CD4-positive, alpha-beta memory T cell (primary cell): ENCODE measurements around the gene ATP8B3. TPM values are rescaled to one million over a fixed set of nuclear protein-coding genes. Genes with fewer than 3 reads are reported as not detected.

Experiments
- CTCF ChIA-PET: fragments of 350-600 bp; sonication (Branson Sonifier 250); formaldehyde crosslinking; loops from one replicate; lab custom pipeline; 2021; ENCODE audit warnings: inconsistent platforms; ENCODE audit not compliant: partially characterized antibody; lab: Charles Lee
- POLR2A ChIA-PET: fragments of 350-600 bp; sonication (Branson Sonifier 250); formaldehyde crosslinking; loops from one replicate; lab custom pipeline; 2021; ENCODE audit not compliant: partially characterized antibody; lab: Charles Lee
- DNase-seq, 5 donors: peaks; one replicate each; pipeline versions ENCODE4 v3.0.0 to v3.0.0-alpha.2; 2020 to 2022; ENCODE audit warnings: mixed read lengths in 1 of 5
- H3K27ac ChIP-seq: one replicate; pipeline ENCODE4 v1.7.0; 2013; ENCODE audit warnings: low read depth, low read length
- H3K27me3 ChIP-seq: 2 replicates; pipeline ENCODE4 v1.7.0; 2013; ENCODE audit warnings: mild to moderate bottlenecking, low read length, moderate library complexity; ENCODE audit not compliant: insufficient read depth
- H3K36me3 ChIP-seq: 2 replicates; pipeline ENCODE4 v1.7.0; 2013; ENCODE audit warnings: mild to moderate bottlenecking, low read length, moderate library complexity; ENCODE audit not compliant: insufficient read depth
- H3K4me1 ChIP-seq: 2 replicates; pipeline ENCODE4 v1.7.0; 2013; ENCODE audit warnings: mild to moderate bottlenecking, low read length, moderate library complexity; ENCODE audit not compliant: insufficient read depth
- H3K4me3 ChIP-seq, 2 donors: one replicate each; pipeline ENCODE4 v1.7.0; 2013; ENCODE audit warnings: low read length in 2 of 2, mild to moderate bottlenecking in 1 of 2
- H3K9me3 ChIP-seq, 2 donors: one replicate each; pipeline ENCODE4 v1.7.0; 2013; ENCODE audit warnings: low read length in 2 of 2, control low read depth in 1 of 2; ENCODE audit not compliant: control insufficient read depth in 1 of 2
- H3K27ac Mint-ChIP-seq, 7 donors: one replicate each; pipeline ENCODE4 v1.8.0; 2020 to 2021; ENCODE audit warnings: mixed read lengths in 7 of 7, mild to moderate bottlenecking in 6 of 7, inconsistent platforms in 3 of 7, moderate library complexity in 3 of 7
- H3K27me3 Mint-ChIP-seq, 2 donors: one replicate each; pipeline ENCODE4 v1.8.0; 2020 to 2021; ENCODE audit warnings: mixed read lengths in 2 of 2
- H3K36me3 Mint-ChIP-seq, 2 donors: one replicate each; pipeline ENCODE4 v1.8.0; 2020 to 2021; ENCODE audit warnings: mixed read lengths in 2 of 2, inconsistent platforms in 1 of 2, mild to moderate bottlenecking in 1 of 2
- H3K4me1 Mint-ChIP-seq, 4 donors: one replicate each; pipeline ENCODE4 v1.8.0; 2020 to 2021; ENCODE audit warnings: mixed read lengths in 4 of 4, mild to moderate bottlenecking in 1 of 4
- H3K4me3 Mint-ChIP-seq, 8 donors: one replicate each; pipeline ENCODE4 v1.8.0; 2020 to 2021; ENCODE audit warnings: mixed read lengths in 8 of 8, mild to moderate bottlenecking in 7 of 8, moderate library complexity in 6 of 8, inconsistent platforms in 3 of 8
- H3K9me3 Mint-ChIP-seq, 8 donors: one replicate each; pipeline ENCODE4 v1.8.0; 2020 to 2021; ENCODE audit warnings: mixed read lengths in 8 of 8, mild to moderate bottlenecking in 5 of 8, inconsistent platforms in 3 of 8, moderate library complexity in 1 of 8
- intact Hi-C: fragments of 100-400 bp; cut with micrococcal nuclease; formaldehyde crosslinking; loops from one replicate; pipeline ENCODE4 v1.15.1; 2023
- polyA plus RNA-seq, 2 donors: library from polyadenylated mRNA; unstranded; fragments of 300-500 nt; fragmentation: Illumina TruSeq; gene quantifications; one replicate each; pipeline ENCODE4 v1.2.3, GENCODE V29; 2021
- total RNA-seq, 2 experiments: library from RNA; stranded (reverse); gene quantifications; one replicate each; pipeline ENCODE4 v1.2.3, GENCODE V29; 2021

Gene ATP8B3
- total and polyA plus RNA-seq, 4 experiments from 2014 or later: 0.73 to 5.5 (median 3.6) TPM

GRCh38 chr19:1855040-1855827, 43.2 kb upstream of the ATP8B3 start:
- no peaks in the 10 kb centered on the region for H3K9me3 ChIP-seq
- intact Hi-C loops: loop anchor here (1.0 kb wide), 1 partner anchor 9 kb away; no protein-coding TSS in a partner anchor
- H3K27me3 ChIP-seq: no peaks in the 10 kb centered on the region
- peak overlapping the region; percentile 67 to 77 for H3K4me3 ChIP-seq
- H3K36me3 ChIP-seq: no peaks in the 10 kb centered on the region
- Mint-ChIP-seq H3K9me3 (peaks cover 0 to 3% (median 0%) of the 10 kb centered on the region in 8 donors), H3K4me1 (peaks cover 25 to 72% (median 45%) of the 10 kb centered on the region in 4 donors), H3K27ac (peak overlapping the region; percentile 89 to 94 (median 93)), H3K27me3 (no peaks in the 10 kb centered on the region), H3K36me3 (peaks cover 0 to 4% of the 10 kb centered on the region in 2 donors), H3K4me3 (peak overlapping the region; percentile 82 to 89 (median 86))
- POLR2A ChIA-PET: interaction anchor here (0.7 to 5.1 kb wide), 8 partner anchors 9 to 756 kb away, joined by 3 to 41 read pairs (median 5); partner anchors contain the start of genes ABHD17A and MKNK2
- DNase-seq: peak; percentile 81 to 85 (median 84)
- CTCF ChIA-PET: interaction anchor here (1.8 kb wide), 1 partner anchor 11 kb away, joined by 4 read pairs; no protein-coding TSS in a partner anchor
- peak overlapping the region; percentile 73 for H3K27ac ChIP-seq
- peaks cover 86% of the 10 kb centered on the region for H3K4me1 ChIP-seq

DNA sequence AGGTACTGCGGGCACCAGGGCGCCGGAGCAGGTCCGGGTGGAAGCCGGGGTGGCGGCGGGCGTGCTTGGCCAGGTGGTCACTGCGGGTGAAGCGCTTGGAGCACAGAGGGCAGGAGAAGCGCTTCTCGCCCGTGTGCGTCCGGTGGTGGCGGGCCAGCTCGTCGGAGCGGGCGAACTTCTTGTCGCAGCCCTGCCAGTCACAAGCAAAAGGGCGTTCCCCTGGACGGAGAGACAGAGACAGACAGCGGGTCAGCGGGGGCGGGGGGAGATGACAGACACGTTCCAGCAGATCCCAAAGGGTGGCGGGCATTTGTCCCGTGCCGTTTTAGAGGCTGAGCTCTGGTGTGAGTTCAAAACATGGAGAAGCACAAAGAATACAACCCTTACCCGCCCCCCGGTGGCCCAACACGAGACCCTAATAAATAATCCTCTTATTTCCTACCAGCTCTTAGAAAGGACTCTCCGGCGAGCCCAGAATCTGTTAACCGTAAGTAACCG, 42.5 kb upstream of the ATP8B3 start:
- POLR2A ChIA-PET: interaction anchor here (1.3 to 5.1 kb wide), 4 partner anchors 10 to 29 kb away, joined by 5 to 41 read pairs (median 12); partner anchors contain the start of gene ABHD17A
- no peaks in the 10 kb centered on the region for H3K9me3 ChIP-seq
- H3K36me3 ChIP-seq: no peaks in the 10 kb centered on the region
- DNase-seq: no peak
- Mint-ChIP-seq H3K4me3 (peak overlapping the region in 7 of 8 donors; percentile 49 to 89 (median 75)), H3K9me3 (peaks cover 0 to 4% (median 0%) of the 10 kb centered on the region in 8 donors), H3K27ac (peak overlapping the region; percentile 64 to 93 (median 89)), H3K36me3 (peaks cover 0 to 4% of the 10 kb centered on the region in 2 donors), H3K4me1 (peaks cover 30 to 71% (median 47%) of the 10 kb centered on the region in 4 donors), H3K27me3 (no peaks in the 10 kb centered on the region)
- H3K4me3 ChIP-seq: no peak overlapping the region
- no peaks in the 10 kb centered on the region for H3K27me3 ChIP-seq
- intact Hi-C loops: loop anchor here (1.0 kb wide), 1 partner anchor 10 kb away; no protein-coding TSS in a partner anchor
- CTCF ChIA-PET: interaction anchor here (1.8 kb wide), 1 partner anchor 12 kb away, joined by 4 read pairs; no protein-coding TSS in a partner anchor
- H3K4me1 ChIP-seq: peaks cover 79% of the 10 kb centered on the region
- peak overlapping the region; percentile 73 for H3K27ac ChIP-seq

GRCh38 chr19:1854039-1854541, 42.0 kb upstream of the ATP8B3 start:
- Histone ChIP-seq H3K9me3 (no peaks in the 10 kb centered on the region), H3K27me3 (no peaks in the 10 kb centered on the region), H3K27ac (no peak overlapping the region), H3K4me1 (peaks cover 77% of the 10 kb centered on the region), H3K36me3 (no peaks in the 10 kb centered on the region), H3K4me3 (no peak overlapping the region)
- H3K36me3 Mint-ChIP-seq: peaks cover 0 to 4% of the 10 kb centered on the region in 2 donors
- DNase-seq: peak in 1 of 5 donors; percentile 43
- H3K4me3 Mint-ChIP-seq: no peak overlapping the region
- H3K27me3 Mint-ChIP-seq: no peaks in the 10 kb centered on the region
- no peak overlapping the region for H3K27ac Mint-ChIP-seq
- ChIA-PET CTCF (interaction anchor here (1.8 kb wide), 1 partner anchor 12 kb away, joined by 4 read pairs; no protein-coding TSS in a partner anchor), POLR2A (interaction anchor here (0.9 to 2.6 kb wide), 4 partner anchors 10 to 231 kb away, joined by 3 to 18 read pairs (median 4); no protein-coding TSS in a partner anchor)
- intact Hi-C loops: no loop called here
- H3K4me1 Mint-ChIP-seq: peaks cover 27 to 70% (median 45%) of the 10 kb centered on the region in 4 donors
- H3K9me3 Mint-ChIP-seq: peaks cover 0 to 4% (median 0%) of the 10 kb centered on the region in 8 donors

DNA sequence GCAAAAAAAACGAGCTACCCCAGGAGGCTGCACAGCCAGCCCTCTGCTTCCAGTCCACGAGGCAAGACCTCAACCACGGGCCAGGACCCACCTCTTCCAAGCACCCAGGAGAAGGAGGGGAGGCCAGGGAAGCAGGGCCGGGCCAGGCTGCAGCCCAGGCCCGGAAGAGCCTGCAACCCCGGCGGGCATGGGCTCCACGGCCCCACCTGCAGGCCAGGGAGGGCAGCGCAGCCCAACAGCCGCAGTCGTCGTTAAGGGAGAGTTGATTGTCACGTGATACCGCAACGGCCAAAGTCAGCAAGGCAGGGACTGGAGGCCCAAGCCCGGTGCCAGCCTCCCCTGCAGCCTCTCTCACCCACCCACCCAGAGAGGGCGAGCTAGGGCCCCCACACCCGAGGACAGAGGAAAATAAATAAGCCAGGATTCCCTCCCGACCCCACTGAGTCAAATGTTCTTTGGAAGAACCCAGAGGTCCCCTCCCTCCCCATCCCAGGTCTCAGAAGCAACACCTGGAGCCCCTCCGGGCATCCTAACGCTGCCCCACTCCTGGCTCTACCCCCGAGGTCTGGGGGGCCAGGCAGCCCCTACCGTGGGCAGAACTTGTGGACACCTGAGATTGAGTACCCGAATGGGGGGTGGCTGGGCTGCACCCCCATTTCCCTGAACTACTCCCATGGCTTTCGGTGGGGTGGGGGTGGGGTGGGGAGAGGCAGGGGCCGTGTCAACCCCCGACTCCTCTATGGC, 41.4 kb upstream of the ATP8B3 start:
- peak; percentile 75 to 84 (median 77) for DNase-seq
- Histone ChIP-seq H3K4me1 (peaks cover 76% of the 10 kb centered on the region), H3K27ac (no peak overlapping the region), H3K27me3 (no peaks in the 10 kb centered on the region), H3K4me3 (no peak overlapping the region), H3K9me3 (no peaks in the 10 kb centered on the region), H3K36me3 (no peaks in the 10 kb centered on the region)
- no peaks in the 10 kb centered on the region for H3K27me3 Mint-ChIP-seq
- CTCF ChIA-PET: interaction anchor here (0.6 to 1.2 kb wide), 3 partner anchors 11 to 44 kb away, joined by 3 read pairs; no protein-coding TSS in a partner anchor
- H3K36me3 Mint-ChIP-seq: peaks cover 0 to 7% of the 10 kb centered on the region in 2 donors
- peak overlapping the region; percentile 73 to 93 (median 80) for H3K4me3 Mint-ChIP-seq
- intact Hi-C loops: loop anchor here (1.0 kb wide), 1 partner anchor 52 kb away; the partner anchor contains the start of genes ADAT3 and SCAMP4
- POLR2A ChIA-PET: interaction anchor here (0.9 to 1.2 kb wide), 2 partner anchors 11 to 232 kb away, joined by 3 read pairs; no protein-coding TSS in a partner anchor
- H3K4me1 Mint-ChIP-seq: peaks cover 29 to 70% (median 46%) of the 10 kb centered on the region in 4 donors
- peaks cover 0 to 4% (median 0%) of the 10 kb centered on the region in 8 donors for H3K9me3 Mint-ChIP-seq
- H3K27ac Mint-ChIP-seq: peak overlapping the region; percentile 92 to 96 (median 93)

DNA sequence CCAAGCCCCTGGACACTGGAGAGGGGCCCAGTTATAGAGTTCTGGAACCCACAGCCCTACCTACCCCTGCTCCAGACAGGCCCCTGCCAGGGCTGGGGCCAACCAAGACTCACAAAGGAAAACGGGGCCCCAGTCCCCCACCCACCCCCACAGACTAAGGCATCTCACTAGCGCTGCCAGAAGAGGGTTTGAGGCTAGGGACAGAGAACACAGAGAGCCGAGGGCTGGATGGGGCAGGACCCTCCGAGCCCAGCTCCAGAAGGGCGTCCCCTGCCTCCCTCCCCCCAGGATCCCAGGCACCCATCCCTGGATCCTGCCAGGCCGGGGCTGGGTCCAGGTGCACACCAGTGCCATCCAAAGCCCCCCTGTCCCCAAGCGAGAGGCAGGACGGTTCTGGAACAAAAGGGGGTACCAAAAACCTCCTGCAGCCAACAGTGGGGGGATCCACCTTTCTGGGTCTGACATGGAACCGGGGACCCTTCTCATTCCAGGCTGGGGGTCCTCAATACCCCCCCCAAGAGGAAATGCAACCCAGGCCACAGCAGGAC, 40.6 kb upstream of the ATP8B3 start:
- DNase-seq: no peak
- intact Hi-C loops: loop anchor here (1.0 kb wide), 1 partner anchor 53 kb away; the partner anchor contains the start of genes ADAT3 and SCAMP4
- Histone ChIP-seq H3K27ac (peak overlapping the region; percentile 35), H3K36me3 (no peaks in the 10 kb centered on the region), H3K4me3 (no peak overlapping the region), H3K27me3 (no peaks in the 10 kb centered on the region), H3K4me1 (peaks cover 70% of the 10 kb centered on the region), H3K9me3 (no peaks in the 10 kb centered on the region)
- peak overlapping the region in 5 of 7 donors; percentile 92 to 96 (median 93) for H3K27ac Mint-ChIP-seq
- POLR2A ChIA-PET: interaction anchor here (0.9 kb wide), 1 partner anchor 9 kb away, joined by 3 read pairs; no protein-coding TSS in a partner anchor
- CTCF ChIA-PET: interaction anchor here (0.9 to 1.2 kb wide), 2 partner anchors 12 to 30 kb away, joined by 3 read pairs; no protein-coding TSS in a partner anchor
- H3K4me1 Mint-ChIP-seq: peaks cover 26 to 62% (median 43%) of the 10 kb centered on the region in 4 donors
- H3K9me3 Mint-ChIP-seq: peaks cover 0 to 4% (median 0%) of the 10 kb centered on the region in 8 donors
- H3K4me3 Mint-ChIP-seq: peak overlapping the region in 1 of 8 donors; percentile 5
- H3K27me3 Mint-ChIP-seq: no peaks in the 10 kb centered on the region
- H3K36me3 Mint-ChIP-seq: peaks cover 0 to 8% of the 10 kb centered on the region in 2 donors
